CD4-positive, alpha-beta T cell treated with Interferon alpha-2 for 1 hour (primary cell): ENCODE measurements around the gene FHIT.
"Not testable (repeated sequence)": the region's sequence is repeated elsewhere in the genome, so short reads cannot be mapped to it uniquely, and the experiment has no call there.

ENCODE experiments used
- DNase-seq, 2 donors: peaks; one replicate each; pipeline ENCODE4 v3.0.0-alpha.2; 2020 to 2022

The FHIT gene

DNA sequence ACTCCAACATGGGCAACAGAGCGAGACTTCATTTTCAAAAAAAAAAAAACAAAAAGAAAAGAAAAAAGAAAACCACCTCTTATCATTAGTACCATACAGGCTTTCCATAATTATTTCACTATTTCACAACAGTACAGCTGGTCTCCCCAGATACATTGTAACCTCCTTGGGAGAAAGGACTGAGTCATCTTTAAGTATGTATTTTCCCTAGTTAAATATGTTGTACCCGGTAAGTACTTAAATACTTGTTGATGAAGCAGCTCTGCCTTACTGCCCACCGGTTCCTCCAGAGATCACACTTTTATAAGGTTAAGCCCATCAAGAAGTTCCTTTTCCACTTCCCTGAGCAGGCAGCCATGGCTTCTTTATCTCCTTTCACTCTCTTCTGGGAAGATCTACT is 1412.0 kb downstream of the FHIT start:
- DNase-seq, result no peak

DNA sequence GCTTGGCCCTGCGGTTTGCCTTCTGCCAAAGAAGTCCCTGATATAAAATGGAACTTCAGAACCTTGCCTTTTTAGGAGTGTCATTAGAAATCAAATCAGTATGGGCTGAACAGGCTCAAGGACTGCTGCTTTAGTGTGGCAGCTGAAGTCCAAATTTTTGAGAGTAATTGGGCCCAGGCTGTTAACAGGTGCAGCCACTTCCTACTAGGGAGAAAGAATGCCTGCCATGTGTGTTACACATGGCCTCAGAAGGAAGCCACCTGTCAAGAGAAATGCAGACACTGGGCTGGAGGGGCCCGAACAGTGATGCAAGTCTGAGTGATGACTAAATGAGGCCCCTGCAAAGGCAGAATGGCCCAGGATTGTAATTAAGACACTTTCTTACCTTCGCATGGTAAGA is 1414.7 kb downstream of the FHIT start:
- no peak for DNase-seq

DNA sequence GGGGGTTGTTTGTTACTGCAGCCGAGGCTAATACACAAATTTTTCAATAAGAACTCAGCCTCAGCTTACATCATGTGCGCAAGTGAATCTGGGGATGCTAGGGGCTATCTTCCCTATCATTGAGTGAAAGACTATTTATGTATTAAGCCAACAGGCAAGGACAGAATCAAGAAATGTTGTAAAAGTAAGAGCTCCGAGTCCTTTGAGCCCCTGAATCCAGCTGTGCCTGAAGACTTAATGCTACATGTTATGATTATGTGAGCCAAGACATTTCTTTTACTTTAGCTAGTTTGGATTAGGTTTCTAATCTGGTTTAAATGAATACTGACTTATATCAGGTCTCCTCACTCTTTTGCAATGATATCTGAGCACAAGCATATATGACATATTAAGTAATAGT is 1418.5 kb downstream of the FHIT start:
- DNase-seq, result no peak

DNA sequence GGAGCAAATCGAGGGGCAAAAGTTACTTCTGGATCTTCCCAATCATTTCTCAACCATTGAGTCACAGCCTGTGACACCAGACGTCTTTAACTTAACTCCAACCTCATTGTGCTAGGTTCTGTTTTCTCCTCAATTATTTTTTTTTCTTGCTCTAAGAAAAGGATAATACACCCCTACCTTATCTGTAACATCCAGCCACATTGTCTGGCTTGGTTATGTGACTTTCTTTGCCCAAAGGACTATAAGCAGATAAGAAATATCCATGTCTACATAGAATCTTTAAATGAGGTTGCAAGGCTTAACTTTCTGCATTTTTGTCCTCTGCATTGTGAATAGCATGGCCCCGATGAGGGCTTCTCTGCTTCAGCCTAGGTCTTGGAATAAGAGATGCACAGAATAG is 1419.0 kb downstream of the FHIT start:
- DNase-seq, result no peak

DNA sequence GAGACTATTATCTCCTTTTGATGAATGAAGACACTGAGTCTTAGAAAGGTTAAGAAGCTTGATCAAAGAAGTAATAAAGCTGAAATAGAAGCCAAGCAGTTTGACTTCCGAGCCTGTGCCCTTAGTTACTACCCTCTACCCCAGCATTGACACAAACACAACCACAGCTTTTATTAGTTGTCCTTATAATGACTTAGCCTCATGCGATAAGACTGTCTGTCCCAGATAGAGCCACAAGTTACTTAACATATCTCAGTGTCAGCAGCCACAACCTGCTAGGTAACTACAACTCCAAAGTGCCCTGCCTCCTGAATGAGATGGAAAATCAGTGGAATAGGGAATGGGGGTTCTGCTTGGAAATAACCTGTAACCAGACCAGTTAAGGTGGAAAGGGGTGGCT is 1419.9 kb downstream of the FHIT start:
- DNase-seq, result no peak

DNA sequence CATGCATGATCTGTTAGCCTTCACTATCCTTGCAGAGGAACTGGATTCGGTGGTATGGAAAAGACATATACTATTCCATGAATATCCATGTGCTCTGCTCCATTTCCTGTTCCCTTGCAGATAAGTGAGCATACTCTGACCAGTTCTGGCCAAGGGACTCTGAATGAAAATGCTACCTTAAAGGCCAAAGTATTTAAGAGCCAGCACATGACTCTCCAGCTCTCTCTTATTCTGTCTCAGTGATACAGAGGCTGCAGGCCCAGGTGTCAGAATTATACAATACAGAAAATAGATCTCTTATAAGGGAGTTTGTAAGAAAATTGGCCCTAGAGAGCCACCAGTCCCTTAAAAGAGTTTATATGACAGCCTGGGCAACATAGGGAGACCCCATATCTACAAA is 1421.7 kb downstream of the FHIT start:
- no peak for DNase-seq

DNA sequence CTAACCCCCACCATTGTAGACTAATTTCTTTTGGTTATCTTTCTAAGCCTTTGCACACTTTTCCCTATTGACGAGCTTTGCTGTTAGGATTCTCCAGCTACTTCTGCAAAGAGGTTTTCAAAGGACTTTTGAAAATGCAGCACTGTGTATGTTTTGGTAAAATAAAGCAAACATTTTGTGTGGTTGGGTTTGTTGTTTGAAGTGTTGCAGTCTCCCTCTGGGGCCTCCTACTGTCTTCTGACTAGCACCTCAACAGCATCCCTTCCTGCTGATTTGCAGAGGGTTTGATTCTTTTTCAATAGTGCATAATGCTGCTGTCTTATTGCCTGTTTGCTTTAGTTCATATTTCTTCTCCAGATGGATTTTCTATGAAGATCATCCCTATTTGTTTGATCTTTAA is 1426.4 kb downstream of the FHIT start:
- DNase-seq, result no peak

DNA sequence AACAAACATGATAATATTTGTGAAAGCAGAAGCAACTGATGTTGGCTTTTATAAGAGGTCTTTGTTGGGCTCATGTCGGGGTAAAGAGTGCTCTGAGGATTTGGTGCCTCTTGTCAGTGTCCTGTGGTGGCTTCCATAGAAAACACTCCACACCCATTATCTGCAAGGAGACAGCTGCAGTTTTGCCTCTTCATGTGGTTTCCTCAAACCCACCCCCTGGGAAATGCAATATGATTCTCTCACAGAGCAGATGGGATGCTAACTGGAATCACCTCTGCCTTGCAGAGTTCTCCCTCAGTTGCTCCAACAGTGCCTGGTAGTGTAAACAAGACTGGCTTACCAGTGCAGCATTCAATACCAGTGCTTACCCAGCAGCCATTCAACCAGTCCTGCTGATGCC is 1430.0 kb downstream of the FHIT start:
- DNase-seq, result no peak

DNA sequence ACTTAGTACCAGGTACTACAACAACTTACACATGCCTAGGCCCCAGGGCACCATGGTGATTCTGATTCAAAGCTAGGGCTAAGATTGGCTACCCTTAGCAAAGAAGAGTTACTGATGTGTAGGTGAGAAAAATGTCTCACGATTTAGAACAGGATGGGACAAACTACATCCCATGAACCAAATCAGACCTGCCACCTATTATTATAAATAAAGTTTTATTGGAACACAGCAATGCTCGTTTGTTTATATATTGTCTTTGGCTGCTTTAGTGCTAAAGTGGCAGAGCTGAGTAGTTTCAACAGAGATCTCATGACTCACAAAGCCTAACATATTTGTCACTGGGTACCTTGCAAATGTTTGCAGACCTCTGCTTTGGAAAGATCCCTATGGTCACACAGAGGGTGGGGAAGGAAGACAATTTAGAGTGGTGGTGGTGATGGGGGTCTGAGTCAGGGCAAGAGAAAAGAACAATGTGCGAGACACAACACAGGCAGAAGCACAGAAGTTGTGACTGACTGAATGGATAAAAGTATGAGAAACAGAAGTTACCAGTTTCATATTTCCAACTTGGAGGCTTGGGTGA is 1430.8 kb downstream of the FHIT start:
- DNase-seq, result no peak

DNA sequence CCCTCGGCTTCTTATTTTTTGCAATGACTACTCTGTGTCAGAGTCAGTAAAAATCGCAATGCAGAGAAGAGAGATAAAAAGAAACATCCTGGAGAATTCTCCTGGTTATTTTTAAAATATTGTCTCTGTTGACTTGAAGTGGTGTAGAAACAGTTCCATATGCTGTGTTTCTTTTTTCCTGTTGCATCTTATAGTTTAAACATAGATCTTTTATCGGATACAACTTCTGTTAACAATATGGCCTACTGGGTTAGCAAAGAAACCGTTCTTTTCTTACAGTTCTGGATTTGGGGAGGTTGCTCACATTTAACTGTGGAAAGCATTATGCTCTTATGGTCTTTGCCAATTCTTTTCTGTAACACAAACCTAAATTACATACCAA is 1432.3 kb downstream of the FHIT start:
- no peak for DNase-seq

DNA sequence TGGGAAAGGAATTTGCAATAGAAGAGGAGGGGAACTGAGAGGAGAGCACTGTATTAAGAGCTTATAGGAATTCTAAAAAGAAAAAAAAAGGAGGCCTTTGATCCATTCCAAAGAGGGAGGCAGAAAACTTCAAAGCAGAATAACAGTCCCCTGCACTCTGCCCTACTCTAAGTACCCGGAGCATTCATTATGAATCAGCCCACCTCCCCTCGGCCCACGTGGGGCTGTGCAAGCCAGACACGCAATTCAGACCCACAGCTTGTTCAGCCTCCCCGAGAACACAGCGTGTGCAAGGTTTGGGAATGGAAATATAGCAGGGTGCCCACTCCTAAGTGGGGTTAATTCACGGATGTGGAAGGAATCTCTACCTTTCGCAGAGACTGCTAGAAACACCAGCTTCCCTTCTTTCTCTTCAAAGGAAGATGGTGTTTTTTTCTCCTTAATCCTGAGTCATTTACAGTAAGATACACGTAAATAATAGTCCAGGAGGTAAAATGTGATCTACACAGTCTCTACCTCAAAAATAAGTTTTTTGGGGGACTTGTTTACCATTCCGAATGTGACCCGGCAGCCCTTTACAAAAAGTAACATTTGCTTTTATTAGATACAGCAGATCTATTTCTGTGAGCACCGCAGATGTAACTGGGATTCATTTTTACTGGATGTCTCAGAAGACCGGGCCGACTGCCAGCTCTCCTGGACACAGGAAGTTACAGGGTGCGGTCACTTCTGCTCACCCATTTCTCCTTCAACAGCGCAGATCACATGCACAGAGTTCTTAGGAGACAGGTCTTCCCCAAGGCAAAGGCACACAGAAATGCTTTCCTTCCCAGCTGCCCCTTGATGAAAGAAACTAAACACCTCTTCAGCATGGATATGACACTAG is 1433.0 kb downstream of the FHIT start:
- DNase-seq, result peak in 1 of 2 donors; percentile 5

DNA sequence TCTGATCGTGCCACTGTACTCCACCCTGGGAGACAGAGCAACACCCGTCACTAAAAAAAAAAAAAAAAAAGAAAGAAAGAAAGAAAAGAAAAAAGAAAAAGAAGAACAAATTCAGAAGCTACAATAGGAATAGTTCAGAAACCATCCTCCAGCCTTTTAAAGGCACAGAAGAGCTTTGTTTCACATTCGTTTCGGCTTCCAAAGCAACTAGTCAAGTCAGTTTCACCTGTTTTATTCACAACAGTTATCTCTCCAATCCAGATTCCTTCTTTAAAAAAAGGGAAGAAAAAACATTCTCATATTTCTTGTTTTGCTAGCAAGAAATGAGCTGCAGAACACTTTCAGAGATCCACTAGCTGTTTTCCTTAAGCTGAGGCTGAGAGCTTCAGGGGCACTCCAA is 1433.7 kb downstream of the FHIT start:
- no peak for DNase-seq

DNA sequence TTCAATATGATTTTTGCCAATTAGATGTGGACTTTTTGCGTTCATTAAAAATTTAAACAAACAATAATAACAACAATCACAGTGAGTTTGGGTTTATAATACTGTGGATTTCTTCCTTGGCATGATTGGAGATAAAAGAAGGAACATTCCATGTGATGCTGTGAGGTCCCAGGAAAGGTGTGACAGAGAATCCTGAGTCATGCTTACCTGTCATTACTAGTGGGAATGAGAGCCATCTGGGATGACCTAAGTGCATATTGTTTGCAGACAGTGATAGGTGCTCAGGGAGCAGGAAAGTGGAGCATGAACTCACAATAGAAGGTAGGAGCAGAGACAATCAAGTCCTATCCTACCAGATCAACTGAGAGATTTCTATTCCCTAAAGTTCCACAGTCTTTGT is 1434.9 kb downstream of the FHIT start:
- DNase-seq, result no peak

DNA sequence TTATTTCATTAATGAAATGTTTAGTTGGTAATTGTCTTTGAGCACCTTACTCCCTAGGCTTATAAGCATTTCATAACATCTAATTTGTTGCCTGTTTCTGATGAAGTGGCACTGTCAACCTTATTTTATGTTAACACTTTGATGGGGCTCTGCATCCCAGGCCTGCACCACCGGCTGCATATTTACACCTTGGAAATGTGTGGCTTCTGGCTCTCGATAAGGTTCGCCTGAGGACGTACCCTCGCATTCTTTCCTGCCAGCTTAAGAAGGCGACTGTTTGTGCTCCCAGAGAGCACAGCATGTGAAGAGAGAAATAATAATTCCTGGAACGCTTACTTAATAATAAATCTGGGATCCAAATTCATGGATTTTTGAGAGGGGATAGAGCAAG is 1438.1 kb downstream of the FHIT start:
- DNase-seq, result no peak

DNA sequence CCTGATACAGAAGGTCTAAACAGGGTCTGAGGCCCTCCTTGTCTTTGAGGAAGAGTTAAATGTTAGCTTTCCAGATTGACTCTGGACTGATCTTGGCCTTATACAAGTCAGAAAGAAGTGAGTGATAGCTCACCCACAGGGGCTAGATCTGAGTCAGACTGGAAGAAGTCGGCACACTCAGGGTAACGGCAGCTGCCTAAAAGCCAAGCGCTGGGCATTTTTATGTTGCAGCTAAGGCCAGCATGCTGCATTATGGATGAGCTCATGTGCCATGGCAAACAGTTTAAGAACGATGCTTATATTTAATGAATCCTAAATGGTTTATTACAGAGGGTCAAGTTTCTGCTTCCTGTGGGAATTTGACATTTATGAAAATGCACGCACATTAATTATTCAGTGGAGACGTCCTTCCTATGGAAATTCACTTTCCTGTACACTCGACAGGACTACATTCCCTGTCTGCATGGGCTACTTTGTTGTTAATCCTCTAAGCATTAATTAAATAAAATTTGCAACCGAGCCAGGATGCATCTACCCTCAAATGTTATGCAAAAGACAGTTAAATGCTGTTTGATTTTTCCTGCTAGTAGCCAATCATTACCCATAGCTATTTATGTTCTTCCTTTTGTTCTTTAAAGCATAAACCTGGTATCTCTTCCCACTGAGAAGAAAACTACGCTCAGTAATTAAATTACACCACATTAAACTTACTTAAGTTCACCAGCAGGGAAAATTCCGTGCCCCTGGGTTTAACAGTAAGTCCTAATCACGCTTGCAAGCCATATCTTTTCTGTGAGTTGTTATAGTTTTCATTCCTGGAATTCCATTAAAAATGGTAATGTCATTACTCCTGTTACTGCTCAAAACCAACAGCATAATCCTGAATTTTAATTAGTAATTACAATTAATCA is 1438.8 kb downstream of the FHIT start:
- no peak for DNase-seq

DNA sequence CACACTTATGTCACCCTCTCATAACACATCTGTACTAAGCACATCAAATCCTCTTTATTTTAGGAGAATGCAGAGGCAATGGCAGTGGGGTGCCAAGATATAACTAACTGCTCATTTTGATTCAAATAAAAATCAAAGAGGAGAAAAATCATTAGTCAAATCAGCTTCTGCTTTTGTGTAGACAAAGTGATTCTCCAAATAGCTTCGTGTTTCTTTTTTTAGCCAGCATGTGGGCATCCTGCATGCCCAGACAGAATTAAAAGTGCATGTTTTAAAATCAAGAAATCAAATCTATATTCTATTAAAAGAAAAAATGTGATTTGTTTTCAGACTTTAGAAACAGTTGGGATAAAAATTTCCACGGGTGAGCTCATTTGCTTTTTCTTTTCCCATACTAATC is 1440.1 kb downstream of the FHIT start:
- no peak for DNase-seq

DNA sequence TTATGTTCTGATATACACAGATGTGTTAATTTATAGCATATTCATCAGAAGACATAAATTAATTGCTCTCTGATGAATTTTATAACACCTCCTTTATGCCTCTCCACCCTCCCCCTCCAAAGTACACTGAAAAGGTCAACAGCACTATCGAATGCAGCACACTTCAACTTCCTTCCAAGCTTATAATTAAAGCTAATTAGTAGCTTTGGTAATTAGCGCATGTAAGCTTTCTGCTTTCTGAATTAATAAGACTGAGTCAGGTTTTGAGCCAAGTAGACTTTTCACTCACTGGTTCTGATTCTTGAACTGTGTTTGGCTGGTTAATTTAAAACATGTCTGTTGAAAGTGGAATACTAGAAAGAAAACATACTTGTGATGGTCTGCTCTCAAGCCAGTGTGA is 1440.6 kb downstream of the FHIT start:
- no peak for DNase-seq

DNA sequence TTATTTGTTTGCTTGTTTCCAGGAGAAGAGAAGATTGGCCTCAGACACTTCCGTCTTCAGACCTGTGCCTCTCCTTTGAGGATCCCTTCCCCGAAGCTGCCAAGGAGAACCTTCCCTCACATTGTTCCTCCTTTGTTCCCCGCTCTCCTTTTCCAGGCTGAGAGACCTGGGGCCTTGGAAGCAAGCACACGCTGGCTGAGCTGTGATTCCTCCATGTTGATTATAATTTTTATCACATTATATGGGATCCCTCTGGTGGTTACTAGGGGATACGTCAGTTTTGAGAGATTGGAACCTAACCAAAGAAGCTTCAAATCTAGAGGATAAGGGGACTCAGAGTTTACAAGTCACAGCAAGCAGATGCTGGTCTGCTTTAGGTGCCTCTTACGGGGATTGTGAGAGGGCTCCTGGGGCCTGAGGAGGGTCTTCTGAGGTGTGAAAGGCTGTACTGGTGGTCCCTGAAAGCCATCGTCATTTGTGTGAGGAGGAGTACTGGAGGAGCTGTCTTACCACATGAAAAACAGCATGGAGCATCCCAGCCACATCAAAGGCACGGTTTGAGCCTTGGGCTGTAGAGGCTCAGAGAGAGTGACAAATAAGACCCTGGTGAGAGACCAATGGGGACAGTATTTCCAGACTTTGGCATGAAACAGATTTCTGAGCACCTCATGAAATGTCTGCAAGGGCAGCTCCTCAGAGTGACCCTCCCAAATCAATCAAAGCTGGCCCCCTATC is 1441.4 kb downstream of the FHIT start:
- peak in 1 of 2 donors; percentile 20 for DNase-seq

DNA sequence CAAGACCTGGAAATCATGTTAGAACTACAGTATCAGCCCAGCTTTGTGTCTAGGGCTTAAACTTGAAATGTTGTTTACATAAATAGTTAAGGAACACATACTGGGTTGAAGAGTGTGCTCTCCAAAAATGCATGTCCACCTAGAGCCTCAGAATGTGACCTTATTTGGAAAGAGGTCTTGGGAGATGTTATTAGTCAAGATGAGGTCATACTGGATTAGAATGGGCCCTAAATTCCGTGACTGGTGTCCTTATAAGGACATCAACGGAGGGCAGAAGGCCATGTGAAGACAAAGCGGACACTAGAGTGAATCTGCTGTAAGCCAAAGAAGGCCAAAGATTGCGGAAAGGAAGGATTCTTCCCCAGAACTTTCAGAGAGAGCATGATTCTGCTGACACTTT is 1442.2 kb downstream of the FHIT start:
- DNase-seq, result no peak

DNA sequence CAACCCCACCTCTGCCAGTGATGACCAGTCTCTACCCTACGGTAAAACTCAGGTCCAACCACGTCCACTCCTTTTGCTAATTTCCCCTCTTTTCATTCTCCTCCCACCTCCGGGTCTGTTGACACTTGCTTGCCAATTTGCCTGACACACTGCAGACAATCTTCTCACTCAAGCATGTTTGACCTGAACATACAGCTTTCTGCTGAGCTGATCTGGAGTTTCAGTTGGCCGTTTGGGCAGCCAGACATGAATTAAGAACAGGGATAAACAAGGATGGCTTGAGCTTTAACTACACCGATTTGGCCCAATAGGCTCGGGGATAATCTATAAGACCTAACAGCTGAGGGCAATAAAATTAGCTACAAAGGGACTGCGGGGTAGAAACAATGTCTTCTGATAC is 1442.8 kb downstream of the FHIT start:
- DNase-seq, result no peak

DNA sequence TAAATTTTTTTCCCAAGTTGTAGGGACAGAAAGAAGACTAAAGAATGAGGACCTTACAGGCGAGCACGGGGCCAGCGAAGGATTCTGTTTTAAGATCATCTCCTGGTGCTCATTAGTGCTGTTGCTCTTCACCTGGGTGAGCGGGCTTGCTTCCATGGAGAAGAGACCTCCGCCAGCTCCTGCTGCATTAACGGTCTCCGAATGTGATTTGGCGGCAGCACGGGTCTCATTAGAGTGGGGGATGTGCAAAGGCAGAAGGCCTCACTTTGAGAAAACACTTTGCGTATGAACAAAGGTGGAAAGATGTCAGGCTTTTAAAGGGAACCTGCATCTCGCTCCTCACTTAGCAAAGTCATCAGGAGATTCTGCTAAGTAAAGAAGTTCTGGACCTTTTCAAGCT is 1448.0 kb downstream of the FHIT start:
- DNase-seq, result no peak

DNA sequence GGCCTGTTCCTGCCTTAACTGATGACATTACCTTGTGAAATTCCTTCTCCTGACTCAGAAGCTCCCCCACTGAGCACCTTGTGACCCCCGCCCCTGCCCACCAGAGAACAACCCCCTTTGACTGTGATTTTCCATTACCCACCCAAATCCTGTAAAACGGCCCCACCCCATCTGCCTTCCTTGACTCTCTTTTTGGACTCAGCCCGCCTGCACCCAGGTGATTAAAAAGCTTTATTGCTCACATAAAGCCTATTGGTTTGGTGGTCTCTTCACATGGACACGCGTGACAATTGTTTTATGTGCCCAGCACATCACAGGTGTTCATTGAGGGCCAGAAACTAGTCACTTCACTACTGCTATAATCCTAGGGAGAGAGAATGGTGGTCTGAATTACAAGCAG is 1448.8 kb downstream of the FHIT start:
- not testable (repeated sequence) for DNase-seq

DNA sequence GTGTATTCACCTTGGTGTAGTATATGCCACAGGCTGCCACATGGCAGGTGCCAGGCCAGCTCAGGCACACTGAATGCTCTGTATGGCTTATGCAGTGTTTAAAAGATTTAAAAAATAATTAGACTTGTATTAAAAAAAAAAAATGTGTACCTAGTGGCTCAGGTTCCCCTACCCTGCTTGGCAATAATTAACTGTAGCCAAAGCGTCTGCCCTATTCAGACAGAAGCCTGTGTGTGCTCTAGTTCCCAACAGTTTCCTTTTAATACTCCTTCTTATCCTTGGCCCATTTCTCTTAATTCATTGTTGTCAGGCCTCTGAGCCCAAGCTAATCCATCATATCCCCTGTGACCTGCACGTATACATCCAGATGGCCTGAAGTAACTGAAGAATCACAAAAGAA is 1449.2 kb downstream of the FHIT start:
- no peak for DNase-seq
